GM12878 (cell line): ENCODE measurements around the gene FAM161B. TPM values are rescaled to one million over a fixed set of nuclear protein-coding genes. Genes with fewer than 3 reads are reported as not detected.
A peak's percentile ranks its signal among the peaks of the same experiment; 100 is the strongest.

Experiments used
- BCL11A ChIP-seq: IDR thresholded peaks from 2 replicates; pipeline ENCODE4 v1.6.1; 2011; ENCODE audit warnings: low read depth, low read length
- CBX5 ChIP-seq: sonication (generic); IDR thresholded peaks from 2 replicates; pipeline ENCODE4 v1.6.1; 2016; ENCODE audit warnings: low read depth, moderate library complexity, mild to moderate bottlenecking, inconsistent platforms
- CREB1 ChIP-seq: IDR thresholded peaks from 2 replicates; pipeline ENCODE4 v1.6.1; 2012; ENCODE audit warnings: low read depth, mild to moderate bottlenecking, inconsistent platforms
- FOXK2 ChIP-seq: fragments of 450-650 bp; IDR thresholded peaks from 2 replicates; pipeline ENCODE4 v1.6.1; 2017; ENCODE audit warnings: mild to moderate bottlenecking, moderate library complexity
- FOXM1 ChIP-seq: IDR thresholded peaks from 2 replicates; pipeline ENCODE4 v1.6.1; 2012; ENCODE audit warnings: low read depth, mild to moderate bottlenecking, inconsistent platforms, low read length, moderate library complexity
- IRF4 ChIP-seq: IDR thresholded peaks from 2 replicates; pipeline ENCODE4 v1.6.1; 2011; ENCODE audit warnings: low read depth, low read length
- KDM1A ChIP-seq: fragments of 200-600 bp; sonication (generic); IDR thresholded peaks from 2 replicates; pipeline ENCODE4 v1.6.1; 2016; ENCODE audit warnings: borderline replicate concordance
- KLF5 ChIP-seq: fragments of 450-650 bp; IDR thresholded peaks from 2 replicates; pipeline ENCODE4 v1.6.1; 2014; ENCODE audit warnings: mild to moderate bottlenecking; ENCODE audit not compliant: partially characterized antibody
- NFYB ChIP-seq: IDR thresholded peaks from 2 replicates; pipeline ENCODE4 v1.6.1; 2011; ENCODE audit warnings: low read depth, mild to moderate bottlenecking, low read length, improper control_type of control experiment, moderate library complexity; ENCODE audit not compliant: insufficient read depth
- NR2C1 ChIP-seq: fragments of 450-650 bp; IDR thresholded peaks from 2 replicates; pipeline ENCODE4 v1.6.1; 2017; ENCODE audit warnings: antibody characterized with exemption, mild to moderate bottlenecking, moderate library complexity
- NRF1 ChIP-seq: conservative IDR thresholded peaks from 2 replicates; pipeline ENCODE4 v1.6.1; 2011; ENCODE audit warnings: mild to moderate bottlenecking, low read depth, low read length, improper control_type of control experiment
- POLR2A ChIP-seq: IDR thresholded peaks from 2 replicates; pipeline ENCODE4 v1.6.1; 2011; ENCODE audit warnings: low read depth, mild to moderate bottlenecking, low read length
- POU2F2 ChIP-seq: IDR thresholded peaks from 3 replicates; pipeline ENCODE4 v1.6.1; 2011; ENCODE audit warnings: low read depth, mild to moderate bottlenecking, low read length, borderline replicate concordance
- PRDM15 ChIP-seq: fragments of 450-650 bp; formaldehyde crosslinking; IDR thresholded peaks from 2 replicates; pipeline ENCODE4 v1.4.0; 2020; ENCODE audit warnings: mild to moderate bottlenecking, moderate library complexity
- RBBP5 ChIP-seq: fragments of 200-600 bp; sonication (generic); conservative IDR thresholded peaks from 2 replicates; pipeline ENCODE4 v1.6.1; 2016
- SMARCA5 ChIP-seq: fragments of 450-650 bp; IDR thresholded peaks from 2 replicates; pipeline ENCODE4 v1.6.1; 2017; ENCODE audit warnings: mild to moderate bottlenecking
- ZNF274 ChIP-seq: IDR thresholded peaks from one replicate; pipeline ENCODE4 v1.8.0; 2011; ENCODE audit not compliant: insufficient read length, insufficient read depth
- ZNF592 ChIP-seq: fragments of 450-650 bp; IDR thresholded peaks from 2 replicates; pipeline ENCODE4 v1.6.1; 2017; ENCODE audit warnings: mild to moderate bottlenecking, moderate library complexity
- ZZZ3 ChIP-seq: IDR thresholded peaks from 2 replicates; pipeline ENCODE4 v1.6.1; 2011; ENCODE audit warnings: low read depth; ENCODE audit not compliant: control insufficient read depth, insufficient read length
- polyA plus RNA-seq, 11 experiments: library from polyadenylated mRNA; depleted of rRNA in 4 of 11; unstranded in 6 of 11; stranded (reverse) in 5 of 11; fragments of >200 nt; fragmentation: Nextera tagmentation in 4 of 11; fragmentation: Illumina TruSeq in 1 of 11; extraction: Ambion mirVana in 4 of 11; extraction: Trizol in 1 of 11; gene quantifications; 1 replicate in 1 of 11; 2 replicates in 10 of 11; pipeline versions ENCODE4 v1.2.1 to v1.2.3, GENCODE V29; 2011 to 2016; ENCODE audit warnings: inconsistent platforms in 2 of 11, missing spikeins in 2 of 11, low read depth in 1 of 11
- total RNA-seq, 4 experiments: library from RNA; depleted of rRNA in 3 of 4; stranded (reverse); fragments of >200 nt in 3 of 4; fragmentation: Illumina TruSeq in 1 of 4; extraction: Trizol in 1 of 4; gene quantifications; 2 replicates each; pipeline versions ENCODE4 v1.2.1 to v1.2.3, GENCODE V29; 2013 to 2021
- TF ChIP-seq, protein P1 (sequence below): fragments of 450-650 bp; IDR thresholded peaks from 2 replicates; pipeline ENCODE4 v1.6.1; 2016; ENCODE audit warnings: mild to moderate bottlenecking

FAM161B gene
- total and polyA plus RNA-seq, 10 of the 15 experiments (the other 5 are each of a cell fraction or from before 2014, with no cell fraction given) = 0.33 to 1.2 (median 0.86) TPM

DNA sequence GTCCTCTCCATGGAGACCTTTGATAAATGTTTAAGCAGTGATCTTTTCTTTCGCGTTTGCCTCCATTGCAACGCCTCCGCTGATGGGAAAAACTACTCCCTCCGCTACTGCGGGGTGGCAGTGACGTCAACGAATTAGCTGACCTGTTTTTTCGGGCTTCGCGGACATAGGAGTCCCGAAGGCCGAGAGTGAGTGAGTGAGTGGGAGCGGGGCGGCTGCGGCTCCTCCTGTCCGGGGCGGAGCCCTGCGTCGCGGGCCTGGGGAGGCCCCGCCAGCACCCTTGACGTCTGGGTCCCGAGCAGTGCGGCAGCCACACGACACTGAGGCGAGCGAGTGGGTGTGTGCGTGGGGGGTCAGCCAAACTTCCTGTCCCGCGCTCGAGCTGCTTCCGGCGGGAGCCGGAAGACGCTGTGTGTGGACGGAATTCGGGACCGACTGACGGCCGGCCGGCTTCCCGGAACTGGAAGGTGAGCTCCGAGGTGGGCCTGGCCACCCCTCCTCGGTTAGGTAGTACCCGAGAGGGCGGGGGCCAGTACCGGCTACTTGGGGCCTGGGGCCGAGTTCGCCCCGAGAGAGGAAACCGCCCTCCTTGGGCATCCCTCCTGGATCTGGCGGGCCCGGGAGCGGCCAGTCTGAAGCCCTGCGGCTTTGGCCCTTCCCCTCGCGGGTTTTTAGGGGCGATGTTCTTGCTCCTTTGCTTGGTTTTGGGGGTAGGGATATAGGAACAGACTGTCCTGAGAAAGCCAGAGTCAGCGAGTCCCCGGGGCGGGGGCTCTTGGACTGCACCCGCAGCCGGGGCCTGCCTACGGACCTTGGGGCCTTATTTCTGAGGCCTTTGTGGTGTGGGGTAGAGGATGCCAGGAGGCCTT, 63.2 kb downstream of the FAM161B start, which contains the start of gene ZNF410 (continued):
- TF ChIP-seq KLF5 (peak; percentile 84), NR2C1 (no peak; the same call in 1 of the 2 replicates), FOXK2 (no peak; the same call in none of the 2 replicates), ZNF274 (no peak), BCL11A (0 out of 2 replicates have a peak, but pooled peaks have one; percentile 8), ZNF592 (peak; percentile 15; the same call in 1 of the 2 replicates), CREB1 (peak; percentile 89), RBBP5 (no peak), CBX5 (no peak), POU2F2 (peak; percentile 28; the same call in 1 of the 3 replicates), IRF4 (no peak), NRF1 (no peak), FOXM1 (no peak), SMARCA5 (no peak), POLR2A (peak; percentile 94), PRDM15 (CRISPR knock-in tag) (no peak), ZZZ3 (no peak), NFYB (no peak), KDM1A (no peak)
- TF ChIP-seq, protein P1, sequence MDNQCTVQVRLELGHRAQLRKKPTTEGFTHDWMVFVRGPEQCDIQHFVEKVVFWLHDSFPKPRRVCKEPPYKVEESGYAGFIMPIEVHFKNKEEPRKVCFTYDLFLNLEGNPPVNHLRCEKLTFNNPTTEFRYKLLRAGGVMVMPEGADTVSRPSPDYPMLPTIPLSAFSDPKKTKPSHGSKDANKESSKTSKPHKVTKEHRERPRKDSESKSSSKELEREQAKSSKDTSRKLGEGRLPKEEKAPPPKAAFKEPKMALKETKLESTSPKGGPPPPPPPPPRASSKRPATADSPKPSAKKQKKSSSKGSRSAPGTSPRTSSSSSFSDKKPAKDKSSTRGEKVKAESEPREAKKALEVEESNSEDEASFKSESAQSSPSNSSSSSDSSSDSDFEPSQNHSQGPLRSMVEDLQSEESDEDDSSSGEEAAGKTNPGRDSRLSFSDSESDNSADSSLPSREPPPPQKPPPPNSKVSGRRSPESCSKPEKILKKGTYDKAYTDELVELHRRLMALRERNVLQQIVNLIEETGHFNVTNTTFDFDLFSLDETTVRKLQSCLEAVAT = no peak
